Measurements from ENCODE around the gene TBCE.

GRCh38 chr1:235343726-235344125, 23.5 kb upstream of the TBCE start:
- TF ChIP-seq CTCF (IDR thresholded peaks at IDR 0.05) = no peak
- no peak for TF ChIP-seq EZH2 (IDR thresholded peaks at IDR 0.05)

Data from neural progenitor cell (in vitro differentiated cells).